ENCODE results near the gene NCAPG2.
A peak's percentile ranks its signal among the peaks of the same experiment; 100 is the strongest.

NCAPG2 gene

GRCh38 chr7:158655931-158656441 is 48.6 kb downstream of the NCAPG2 start:
- TF ChIP-seq CTCF (conservative IDR thresholded peaks at IDR 0.05; ENCODE audit: control insufficient read depth, insufficient read depth, low read depth, low read length), result no peak
- no peak overlapping the region for H3K4me3 ChIP-seq (ENCODE audit: control insufficient read depth, low read depth, low read length)
- no peak for DNase-seq (ENCODE audit: low read depth)

- no peak for DNase-seq (ENCODE audit: low read depth)
- TF ChIP-seq CTCF (conservative IDR thresholded peaks at IDR 0.05; ENCODE audit: control insufficient read depth, insufficient read depth, low read depth, low read length), result no peak
- H3K4me3 ChIP-seq (ENCODE audit: control insufficient read depth, low read depth, low read length), result no peak overlapping the region
Observed at GRCh38 chr7:158655507-158655906, 49.1 kb downstream of the NCAPG2 start.

- TF ChIP-seq CTCF (conservative IDR thresholded peaks at IDR 0.05; ENCODE audit: control insufficient read depth, insufficient read depth, low read depth, low read length), result no peak
- DNase-seq (ENCODE audit: low read depth), result peak; percentile 58
- H3K4me3 ChIP-seq (ENCODE audit: control insufficient read depth, low read depth, low read length), result no peak overlapping the region
Observed at GRCh38 chr7:158651968-158652565, 52.5 kb downstream of the NCAPG2 start.

- peak; percentile 96 for DNase-seq (ENCODE audit: low read depth)
Observed at GRCh38 chr7:158650821-158651225, 53.8 kb downstream of the NCAPG2 start.

GRCh38 chr7:158649279-158649678 is 55.3 kb downstream of the NCAPG2 start:
- DNase-seq (ENCODE audit: low read depth), result peak; percentile 95
- H3K4me3 ChIP-seq (ENCODE audit: control insufficient read depth, low read depth, low read length), result no peak overlapping the region
- TF ChIP-seq CTCF (conservative IDR thresholded peaks at IDR 0.05; ENCODE audit: control insufficient read depth, insufficient read depth, low read depth, low read length), result no peak

More at GRCh38 chr7:158650821-158651225, 53.8 kb downstream of the NCAPG2 start:
- TF ChIP-seq CTCF (conservative IDR thresholded peaks at IDR 0.05; ENCODE audit: control insufficient read depth, insufficient read depth, low read depth, low read length), result no peak
- no peak overlapping the region for H3K4me3 ChIP-seq (ENCODE audit: control insufficient read depth, low read depth, low read length)

GRCh38 chr7:158648787-158649186 is 55.8 kb downstream of the NCAPG2 start:
- peak; percentile 42 for DNase-seq (ENCODE audit: low read depth)
- no peak overlapping the region for H3K4me3 ChIP-seq (ENCODE audit: control insufficient read depth, low read depth, low read length)
- TF ChIP-seq CTCF (conservative IDR thresholded peaks at IDR 0.05; ENCODE audit: control insufficient read depth, insufficient read depth, low read depth, low read length), result no peak
